Ascending aorta (tissue), 2 donors: ENCODE results near the gene SVOPL. TPM values are rescaled to one million over a fixed set of nuclear protein-coding genes. Genes with fewer than 3 reads are reported as not detected.

Source experiments
- DNase-seq, 2 donors: peaks; one replicate each; pipeline ENCODE4 v3.0.0-alpha.2; 2019; ENCODE audit warnings: low spot score in 2 of 2
- H3K27ac ChIP-seq, 2 donors: fragments of 200-600 bp; sonication (generic); one replicate each; pipeline ENCODE4 v1.5.1; 2016 to 2017; ENCODE audit warnings: mild to moderate bottlenecking in 1 of 2
- H3K27me3 ChIP-seq: fragments of 200-600 bp; sonication (generic); one replicate; pipeline ENCODE4 v1.5.1; 2017
- H3K36me3 ChIP-seq, 2 donors: fragments of 200-600 bp; sonication (generic); one replicate each; pipeline ENCODE4 v1.5.1; 2016
- H3K4me1 ChIP-seq, 2 donors: fragments of 200-600 bp; sonication (generic); one replicate each; pipeline ENCODE4 v1.5.1; 2016 to 2017; ENCODE audit warnings: mild to moderate bottlenecking in 1 of 2
- H3K4me3 ChIP-seq, 2 donors: fragments of 200-600 bp; sonication (generic); one replicate each; pipeline ENCODE4 v1.5.1; 2016 to 2017; ENCODE audit warnings: mild to moderate bottlenecking in 1 of 2
- H3K9me3 ChIP-seq, 2 donors: fragments of 200-600 bp; sonication (generic); one replicate each; pipeline ENCODE4 v1.5.1; 2016
- CTCF ChIP-seq, 3 experiments: fragments of 200-600 bp in 2 of 3; fragments of 450-650 bp in 1 of 3; sonication (generic) in 2 of 3; IDR thresholded peaks; one replicate each; pipeline ENCODE4 v1.5.1; 2016 to 2019; ENCODE audit warnings: antibody characterized with exemption in 3 of 3, mild to moderate bottlenecking in 1 of 3, moderate library complexity in 1 of 3
- intact Hi-C: fragments of 100-400 bp; cut with DNase I; formaldehyde crosslinking; loops from one replicate; pipeline ENCODE4 v1.15.1; 2023
- total RNA-seq: library from RNA; depleted of rRNA; stranded (reverse); fragments of >200 nt; gene quantifications from one replicate; pipeline ENCODE4 v1.1.0, GENCODE V29; 2016

Gene SVOPL
- total RNA-seq, 1 donor from 2014 or later: not detected

- Histone ChIP-seq H3K4me1 (no peaks in the 10 kb centered on the region), H3K9me3 (no peaks in the 10 kb centered on the region), H3K4me3 (no peak overlapping the region), H3K36me3 (no peaks in the 10 kb centered on the region), H3K27ac (no peak overlapping the region), H3K27me3 (no peaks in the 10 kb centered on the region)
- no peak for TF ChIP-seq CTCF (IDR thresholded peaks at IDR 0.05)
- intact Hi-C loops: no loop called here
- no peak for DNase-seq
Measured at GRCh38 chr7:138616085-138616484, 85.1 kb downstream of the SVOPL start.

GRCh38 chr7:138613630-138614029, 87.5 kb downstream of the SVOPL start:
- H3K27ac ChIP-seq: no peak overlapping the region
- no peak overlapping the region for H3K4me3 ChIP-seq
- no peaks in the 10 kb centered on the region for H3K36me3 ChIP-seq
- no peak for TF ChIP-seq CTCF (IDR thresholded peaks at IDR 0.05)
- intact Hi-C loops: no loop called here
- no peaks in the 10 kb centered on the region for H3K4me1 ChIP-seq
- no peaks in the 10 kb centered on the region for H3K27me3 ChIP-seq
- no peak for DNase-seq
- no peaks in the 10 kb centered on the region for H3K9me3 ChIP-seq

- Histone ChIP-seq H3K27ac (no peak overlapping the region), H3K9me3 (no peaks in the 10 kb centered on the region), H3K27me3 (no peaks in the 10 kb centered on the region), H3K4me3 (no peak overlapping the region), H3K36me3 (no peaks in the 10 kb centered on the region), H3K4me1 (no peaks in the 10 kb centered on the region)
- TF ChIP-seq CTCF (IDR thresholded peaks at IDR 0.05): no peak
- no peak for DNase-seq
- intact Hi-C loops: no loop called here
Measured at GRCh38 chr7:138610671-138611170, 90.4 kb downstream of the SVOPL start.

GRCh38 chr7:138608275-138608674, 92.9 kb downstream of the SVOPL start:
- no peak for DNase-seq
- intact Hi-C loops: no loop called here
- no peak for TF ChIP-seq CTCF (IDR thresholded peaks at IDR 0.05)
- Histone ChIP-seq H3K27ac (no peak overlapping the region), H3K4me1 (no peaks in the 10 kb centered on the region), H3K4me3 (no peak overlapping the region), H3K9me3 (no peaks in the 10 kb centered on the region), H3K36me3 (no peaks in the 10 kb centered on the region), H3K27me3 (no peaks in the 10 kb centered on the region)

GRCh38 chr7:138607216-138608126, 93.7 kb downstream of the SVOPL start:
- no peaks in the 10 kb centered on the region for H3K27me3 ChIP-seq
- H3K27ac ChIP-seq: no peak overlapping the region
- intact Hi-C loops: no loop called here
- H3K4me1 ChIP-seq: no peaks in the 10 kb centered on the region
- DNase-seq: no peak
- no peaks in the 10 kb centered on the region for H3K36me3 ChIP-seq
- no peak for TF ChIP-seq CTCF (IDR thresholded peaks at IDR 0.05)
- H3K4me3 ChIP-seq: no peak overlapping the region
- no peaks in the 10 kb centered on the region for H3K9me3 ChIP-seq
